Stimulated activated CD4-positive, alpha-beta T cell treated with anti-CD3 and anti-CD28 coated beads, Interleukin-4, amount 100 ng/mL, for 24 hours (primary cell): ENCODE results near the gene HPS4.
"Not testable (repeated sequence)": the region's sequence is repeated elsewhere in the genome, so short reads cannot be mapped to it uniquely, and the experiment has no call there.

Source experiments
- DNase-seq: peaks from one replicate; pipeline ENCODE4 v3.0.0-alpha.2; 2020

The HPS4 gene

GRCh38 chr22:26439559-26439958 is 44.0 kb downstream of the HPS4 start:
- no peak for DNase-seq

- DNase-seq, result not testable (repeated sequence)
Measured at GRCh38 chr22:26438776-26439175, 44.8 kb downstream of the HPS4 start.

- DNase-seq, result no peak
Measured at GRCh38 chr22:26437694-26438392, 45.7 kb downstream of the HPS4 start.

GRCh38 chr22:26436903-26437515 is 46.6 kb downstream of the HPS4 start:
- DNase-seq, result no peak

- DNase-seq, result no peak
Measured at GRCh38 chr22:26435327-26436093, 48.1 kb downstream of the HPS4 start.

GRCh38 chr22:26433805-26434204 is 49.8 kb downstream of the HPS4 start:
- no peak for DNase-seq

- no peak for DNase-seq
Measured at GRCh38 chr22:26432619-26433311, 50.8 kb downstream of the HPS4 start.

- no peak for DNase-seq
Measured at GRCh38 chr22:26431261-26431995, 52.2 kb downstream of the HPS4 start.

- no peak for DNase-seq
Measured at GRCh38 chr22:26430600-26430999, 53.0 kb downstream of the HPS4 start.

GRCh38 chr22:26429458-26430286 is 53.9 kb downstream of the HPS4 start:
- DNase-seq, result no peak

- DNase-seq, result peak; percentile 78
Measured at GRCh38 chr22:26428515-26429457, 54.8 kb downstream of the HPS4 start, which contains the start of gene ASPHD2. Gene ASPHD2 (plus strand): TSS chr22:26429260. CDS start chr22:26433616, 4,356 bp downstream.

- DNase-seq, result no peak
Measured at GRCh38 chr22:26426924-26427323, 56.7 kb downstream of the HPS4 start.

GRCh38 chr22:26418620-26419019 is 65.0 kb downstream of the HPS4 start:
- no peak for DNase-seq

GRCh38 chr22:26417406-26417805 is 66.2 kb downstream of the HPS4 start:
- no peak for DNase-seq

- DNase-seq, result no peak
Measured at GRCh38 chr22:26416670-26417276, 66.8 kb downstream of the HPS4 start.

- no peak for DNase-seq
Measured at GRCh38 chr22:26416256-26416655, 67.3 kb downstream of the HPS4 start.

- no peak for DNase-seq
Measured at GRCh38 chr22:26414347-26414746, 69.2 kb downstream of the HPS4 start.

- DNase-seq, result no peak
Measured at GRCh38 chr22:26410386-26410785, 73.2 kb downstream of the HPS4 start.

- no peak for DNase-seq
Measured at GRCh38 chr22:26409719-26410335, 73.8 kb downstream of the HPS4 start.
